NB4 (cell line): ENCODE data around the gene TTC19.

Experiments used
- TF ChIP-seq, protein P1 (sequence below): IDR thresholded peaks from one replicate; pipeline ENCODE4 v1.5.1; 2012; ENCODE audit warnings: low read depth, low read length
- TF ChIP-seq, protein P2 (sequence below): IDR thresholded peaks from 2 replicates; pipeline ENCODE4 v1.6.1; 2011; ENCODE audit warnings: low read depth, low read length

DNA sequence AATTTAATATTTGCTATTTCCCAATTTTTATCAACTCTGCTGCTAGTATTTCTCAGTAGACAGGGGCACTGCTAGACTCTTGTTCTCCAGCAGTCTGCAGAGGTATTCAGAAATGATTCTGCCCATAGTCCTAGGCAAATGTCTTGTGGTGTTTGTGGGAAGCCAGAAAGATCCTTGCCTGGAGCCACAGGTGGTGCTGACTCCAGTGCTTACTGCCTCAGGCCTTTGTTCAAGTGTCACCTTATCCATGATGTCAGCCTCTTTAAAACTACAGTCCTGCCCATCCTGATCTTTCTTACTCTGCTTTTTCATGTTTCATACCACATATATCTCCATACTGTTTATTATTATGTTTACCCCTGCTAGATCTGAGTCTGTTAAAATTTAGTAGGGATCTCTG lies 26.6 kb upstream of the TTC19 start:
- TF ChIP-seq, protein P1, sequence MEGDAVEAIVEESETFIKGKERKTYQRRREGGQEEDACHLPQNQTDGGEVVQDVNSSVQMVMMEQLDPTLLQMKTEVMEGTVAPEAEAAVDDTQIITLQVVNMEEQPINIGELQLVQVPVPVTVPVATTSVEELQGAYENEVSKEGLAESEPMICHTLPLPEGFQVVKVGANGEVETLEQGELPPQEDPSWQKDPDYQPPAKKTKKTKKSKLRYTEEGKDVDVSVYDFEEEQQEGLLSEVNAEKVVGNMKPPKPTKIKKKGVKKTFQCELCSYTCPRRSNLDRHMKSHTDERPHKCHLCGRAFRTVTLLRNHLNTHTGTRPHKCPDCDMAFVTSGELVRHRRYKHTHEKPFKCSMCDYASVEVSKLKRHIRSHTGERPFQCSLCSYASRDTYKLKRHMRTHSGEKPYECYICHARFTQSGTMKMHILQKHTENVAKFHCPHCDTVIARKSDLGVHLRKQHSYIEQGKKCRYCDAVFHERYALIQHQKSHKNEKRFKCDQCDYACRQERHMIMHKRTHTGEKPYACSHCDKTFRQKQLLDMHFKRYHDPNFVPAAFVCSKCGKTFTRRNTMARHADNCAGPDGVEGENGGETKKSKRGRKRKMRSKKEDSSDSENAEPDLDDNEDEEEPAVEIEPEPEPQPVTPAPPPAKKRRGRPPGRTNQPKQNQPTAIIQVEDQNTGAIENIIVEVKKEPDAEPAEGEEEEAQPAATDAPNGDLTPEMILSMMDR: no peak
- TF ChIP-seq, protein P2, sequence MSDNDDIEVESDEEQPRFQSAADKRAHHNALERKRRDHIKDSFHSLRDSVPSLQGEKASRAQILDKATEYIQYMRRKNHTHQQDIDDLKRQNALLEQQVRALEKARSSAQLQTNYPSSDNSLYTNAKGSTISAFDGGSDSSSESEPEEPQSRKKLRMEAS: no peak
